Dendritic cell treated with granulocyte-macrophage colony-stimulating factor and Interleukin-4, amounts not matched to agents 40 ng/mL and 50 ng/mL, for 4 days (primary cell): ENCODE results near the gene LMF1.

Source experiments
- H3K27ac Mint-ChIP-seq: one replicate; pipeline ENCODE4 v1.8.0; 2022; ENCODE audit warnings: mild to moderate bottlenecking, mixed read lengths
- H3K27me3 Mint-ChIP-seq: one replicate; pipeline ENCODE4 v1.8.0; 2022; ENCODE audit warnings: mild to moderate bottlenecking, mixed read lengths
- H3K36me3 Mint-ChIP-seq: one replicate; pipeline ENCODE4 v1.8.0; 2022; ENCODE audit warnings: low read depth, mixed read lengths
- H3K4me1 Mint-ChIP-seq: one replicate; pipeline ENCODE4 v1.8.0; 2022; ENCODE audit warnings: low read depth, mixed read lengths
- H3K4me3 Mint-ChIP-seq: one replicate; pipeline ENCODE4 v1.8.0; 2022; ENCODE audit warnings: mild to moderate bottlenecking, moderate library complexity, mixed read lengths
- H3K9me3 Mint-ChIP-seq: one replicate; pipeline ENCODE4 v1.8.0; 2022; ENCODE audit warnings: mixed read lengths
- intact Hi-C: fragments of 100-400 bp; cut with micrococcal nuclease; formaldehyde crosslinking; loops from one replicate; pipeline ENCODE4 v1.15.0; 2022

The LMF1 gene

DNA sequence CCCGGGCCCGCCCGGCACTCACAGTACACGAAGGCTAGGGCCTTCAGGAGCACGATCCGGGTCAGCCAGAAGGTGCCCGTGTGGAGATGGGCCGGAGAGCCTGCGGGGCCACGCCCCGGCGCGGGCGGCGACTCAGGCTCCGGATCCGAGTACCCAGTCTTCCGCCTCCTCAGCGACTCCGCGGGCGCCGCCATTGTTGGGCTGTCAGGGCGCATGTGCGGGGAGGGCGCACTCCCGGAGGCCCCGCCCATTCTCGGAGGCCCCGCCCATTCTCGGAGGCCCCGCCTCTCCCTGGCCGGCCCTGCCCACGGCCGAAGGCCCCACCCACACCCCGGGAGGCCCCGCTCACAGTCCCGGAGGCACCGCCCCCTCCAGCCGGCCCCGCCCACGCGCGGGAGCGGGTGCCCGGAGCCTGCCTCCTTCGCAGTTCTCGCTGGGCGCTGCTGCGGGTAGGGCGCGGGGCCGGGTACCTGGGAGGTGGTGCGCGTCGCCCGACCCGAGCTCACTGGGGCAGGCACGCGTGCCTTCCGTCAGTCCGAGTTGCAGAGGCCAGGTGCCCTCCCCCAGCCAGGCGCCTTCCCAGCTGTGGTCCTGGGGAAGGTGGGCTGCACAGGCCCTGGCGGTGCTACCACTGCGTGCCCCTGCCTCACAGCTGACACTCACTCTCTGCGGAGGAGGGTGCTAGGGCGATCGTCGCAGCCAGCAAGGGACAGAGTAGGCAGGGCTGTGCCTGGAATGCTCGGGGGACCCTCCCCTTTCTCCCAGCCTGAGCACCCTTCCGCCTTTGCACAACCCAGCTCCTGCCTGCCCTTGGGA lies at the start of gene LMF1:
LMF1 (minus strand) TSS at position 219 of the 816 bp plus-strand sequence; CDS start at position 215, 4 bp downstream.
- peaks cover 8% of the 10 kb centered on the region for H3K9me3 Mint-ChIP-seq
- H3K27me3 Mint-ChIP-seq: peaks cover 37% of the 10 kb centered on the region
- peak within 1 kb of the TSS; percentile 74 for H3K4me3 Mint-ChIP-seq
- H3K36me3 Mint-ChIP-seq: peaks cover 23% of the 10 kb centered on the region
- peaks cover 8% of the 10 kb centered on the region for H3K4me1 Mint-ChIP-seq
- H3K27ac Mint-ChIP-seq: peak within 1 kb of the TSS; percentile 76
- intact Hi-C loops: no loop called here

DNA sequence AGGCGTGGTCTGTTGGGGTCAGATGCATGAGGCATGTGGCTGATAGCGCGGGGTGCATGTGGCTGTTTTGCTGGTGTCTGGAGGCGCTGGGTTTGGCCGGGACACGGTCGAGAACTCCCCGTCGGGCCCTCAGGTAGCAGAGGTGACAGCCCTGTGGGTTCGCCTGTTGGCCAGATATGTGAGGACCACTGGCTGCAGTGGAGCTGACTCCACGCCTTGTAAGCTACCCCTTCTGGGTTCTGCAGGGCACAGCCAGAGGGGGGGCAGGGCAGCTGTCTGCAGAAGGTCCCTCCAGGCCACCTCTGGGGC lies 49.3 kb upstream of the LMF1 start:
- Mint-ChIP-seq H3K36me3 (no peaks in the 10 kb centered on the region), H3K4me3 (no peak overlapping the region), H3K27ac (no peak overlapping the region), H3K4me1 (no peaks in the 10 kb centered on the region), H3K27me3 (no peaks in the 10 kb centered on the region), H3K9me3 (no peaks in the 10 kb centered on the region)
- intact Hi-C loops: no loop called here

DNA sequence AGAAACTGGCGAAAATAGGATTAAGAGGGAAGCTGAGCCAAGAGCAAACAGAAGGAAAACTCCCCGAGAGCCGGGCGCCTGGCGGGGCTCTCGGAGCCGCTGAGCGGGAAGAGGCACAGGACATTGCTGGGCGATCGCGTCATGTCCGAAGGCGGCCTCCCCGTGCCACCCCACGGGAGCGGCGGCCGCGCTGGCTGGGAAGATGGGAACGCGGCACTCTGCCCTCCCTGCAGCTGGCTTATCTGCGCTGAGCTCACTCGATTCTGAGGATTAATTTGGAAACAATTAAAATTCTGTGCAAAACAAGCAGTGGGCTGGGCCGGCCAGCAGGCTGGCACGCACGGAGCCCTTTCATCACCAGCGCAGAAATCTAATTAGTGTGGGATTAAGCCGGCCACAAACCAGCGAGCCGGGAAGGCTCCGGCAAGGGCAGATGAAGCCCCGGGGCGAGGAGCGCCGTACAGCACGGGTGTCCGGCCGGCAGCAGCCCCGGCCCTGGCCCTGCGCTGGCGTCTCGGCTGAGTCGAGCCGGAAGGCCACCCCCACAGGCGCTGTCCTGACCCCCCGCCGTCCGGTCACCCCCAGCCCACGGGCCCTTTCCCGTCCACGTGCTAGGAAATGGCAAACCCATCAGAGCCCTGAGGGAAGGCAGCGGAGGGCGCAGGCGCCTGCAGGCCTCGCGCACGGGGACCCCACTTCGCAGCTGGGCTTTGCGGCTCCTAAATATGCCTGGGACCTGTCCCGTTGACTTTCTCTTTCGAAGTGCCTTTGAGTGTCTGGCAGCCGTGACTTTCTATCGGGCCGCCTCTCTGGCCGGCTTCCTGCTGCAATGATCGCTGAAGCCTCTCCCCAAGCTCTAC lies 48.7 kb upstream of the LMF1 start:
- Mint-ChIP-seq H3K9me3 (no peaks in the 10 kb centered on the region), H3K36me3 (no peaks in the 10 kb centered on the region), H3K4me1 (no peaks in the 10 kb centered on the region), H3K27me3 (no peaks in the 10 kb centered on the region), H3K4me3 (no peak overlapping the region), H3K27ac (no peak overlapping the region)
- intact Hi-C loops: no loop called here

DNA sequence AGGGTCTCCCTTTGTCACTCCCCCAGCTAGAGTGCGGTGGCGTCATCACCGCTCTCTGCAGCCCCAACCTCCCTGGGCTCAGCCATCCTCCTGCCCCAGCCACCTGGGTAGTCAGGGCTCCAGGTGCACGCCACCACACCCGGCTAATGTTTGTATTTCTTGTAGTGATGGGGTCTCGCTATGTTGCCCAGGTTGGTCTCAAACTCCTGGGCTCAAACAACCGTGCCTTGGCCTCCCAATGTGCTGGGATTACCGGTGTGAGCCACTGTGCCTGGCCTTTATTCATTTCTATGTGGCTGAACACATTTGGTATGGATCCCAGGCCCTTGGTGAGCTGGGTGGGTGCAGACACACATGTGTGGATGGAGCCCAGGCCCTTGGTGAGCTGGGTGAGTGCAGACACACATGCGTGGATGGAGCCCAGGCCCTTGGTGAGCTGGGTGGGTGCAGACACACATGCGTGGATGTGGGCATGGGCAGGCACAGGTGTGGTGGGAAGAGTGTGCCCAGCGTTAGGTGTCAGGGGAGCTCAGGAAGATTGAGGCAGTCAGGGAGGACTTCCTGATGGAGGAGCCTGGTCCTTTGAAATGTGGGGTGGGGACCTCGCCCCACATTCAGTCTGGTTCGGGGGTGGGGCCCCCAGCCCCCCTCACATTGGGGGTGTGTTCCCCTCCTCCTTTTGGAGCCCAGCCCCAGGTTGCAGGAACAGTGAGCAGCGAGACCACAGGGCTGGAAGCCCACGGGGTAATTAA lies 47.8 kb upstream of the LMF1 start:
- H3K27ac Mint-ChIP-seq: no peak overlapping the region
- intact Hi-C loops: no loop called here
- H3K36me3 Mint-ChIP-seq: no peaks in the 10 kb centered on the region
- no peaks in the 10 kb centered on the region for H3K27me3 Mint-ChIP-seq
- no peaks in the 10 kb centered on the region for H3K9me3 Mint-ChIP-seq
- no peak overlapping the region for H3K4me3 Mint-ChIP-seq
- H3K4me1 Mint-ChIP-seq: no peaks in the 10 kb centered on the region

DNA sequence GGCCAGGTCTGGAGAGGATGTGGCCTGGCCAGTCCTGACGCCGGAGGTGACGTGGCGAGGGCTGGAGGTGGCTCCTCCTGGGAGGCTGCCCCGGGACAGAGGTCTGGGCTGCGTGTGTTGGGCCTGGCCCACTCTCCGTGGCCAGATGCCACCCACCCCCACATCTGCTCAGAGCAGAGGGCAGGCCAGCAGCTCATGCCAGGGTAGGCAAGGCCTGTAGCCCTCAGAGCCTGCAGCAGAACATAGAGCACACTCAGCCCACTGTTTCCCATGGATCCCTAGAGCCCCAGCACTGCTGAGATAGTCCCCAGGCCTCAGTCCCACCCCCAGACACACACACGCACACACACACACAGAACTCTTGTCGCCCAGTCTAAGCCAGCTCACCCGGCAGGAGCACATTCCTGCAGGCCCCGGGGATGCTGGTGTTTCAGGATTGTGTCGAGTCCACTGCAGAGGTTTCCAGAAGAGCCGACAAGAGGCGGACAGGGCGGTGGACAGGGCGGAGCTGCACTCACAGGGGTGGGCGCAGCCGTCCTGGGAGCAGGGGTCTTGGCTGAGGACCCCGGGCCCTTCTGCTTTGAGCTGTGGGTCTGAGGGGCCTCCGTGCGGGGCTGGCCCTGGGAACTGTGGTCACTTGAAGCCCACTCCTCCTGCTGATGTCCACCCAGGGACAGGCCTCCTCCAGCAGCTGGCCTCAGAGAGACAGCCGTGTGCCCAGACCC lies 44.1 kb upstream of the LMF1 start:
- Mint-ChIP-seq H3K27me3 (peaks cover 9% of the 10 kb centered on the region), H3K27ac (no peak overlapping the region), H3K4me3 (no peak overlapping the region), H3K36me3 (no peaks in the 10 kb centered on the region), H3K4me1 (no peaks in the 10 kb centered on the region), H3K9me3 (no peaks in the 10 kb centered on the region)
- intact Hi-C loops: no loop called here

DNA sequence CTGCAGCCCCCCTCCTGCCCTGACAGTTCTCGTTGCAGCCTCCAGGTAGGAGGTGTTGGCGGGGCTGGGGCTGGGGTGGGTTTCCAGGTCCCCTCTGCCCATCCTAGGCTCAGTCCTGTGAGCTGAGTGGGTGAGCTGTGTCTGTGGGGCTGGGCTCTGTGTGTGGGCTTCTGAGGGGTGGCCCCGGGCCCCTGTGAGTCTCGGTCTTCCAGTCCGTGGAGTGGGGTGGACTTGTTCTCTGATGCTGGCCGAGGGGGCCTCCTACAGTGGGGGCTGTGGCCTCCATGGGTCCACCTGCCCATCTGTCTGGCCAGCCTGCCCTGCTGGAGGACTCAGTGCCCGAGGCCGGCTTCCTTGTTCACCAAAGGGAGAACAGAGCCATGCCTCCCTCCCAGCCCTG lies 43.4 kb upstream of the LMF1 start:
- Mint-ChIP-seq H3K4me3 (no peak overlapping the region), H3K9me3 (no peaks in the 10 kb centered on the region), H3K27me3 (peaks cover 16% of the 10 kb centered on the region), H3K27ac (no peak overlapping the region), H3K36me3 (no peaks in the 10 kb centered on the region), H3K4me1 (no peaks in the 10 kb centered on the region)
- intact Hi-C loops: no loop called here

DNA sequence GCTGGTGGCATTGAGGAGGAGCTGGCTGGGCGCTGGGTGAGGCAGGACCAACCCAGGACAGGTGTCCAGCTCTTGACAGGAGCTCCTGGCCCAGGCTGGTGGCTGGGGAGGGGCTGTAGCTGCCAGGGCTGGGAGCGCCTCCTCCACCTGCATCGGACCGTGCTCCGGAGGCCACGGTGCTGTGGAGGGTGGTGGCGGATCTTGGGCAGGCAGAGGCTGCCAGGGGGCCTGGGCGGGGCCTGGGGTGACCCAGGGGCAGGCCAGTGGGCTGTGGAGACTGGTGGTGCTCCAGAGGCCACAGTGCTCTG lies 42.8 kb upstream of the LMF1 start:
- Mint-ChIP-seq H3K4me3 (no peak overlapping the region), H3K4me1 (no peaks in the 10 kb centered on the region), H3K36me3 (no peaks in the 10 kb centered on the region), H3K27ac (no peak overlapping the region), H3K9me3 (no peaks in the 10 kb centered on the region), H3K27me3 (peaks cover 20% of the 10 kb centered on the region)
- intact Hi-C loops: no loop called here

DNA sequence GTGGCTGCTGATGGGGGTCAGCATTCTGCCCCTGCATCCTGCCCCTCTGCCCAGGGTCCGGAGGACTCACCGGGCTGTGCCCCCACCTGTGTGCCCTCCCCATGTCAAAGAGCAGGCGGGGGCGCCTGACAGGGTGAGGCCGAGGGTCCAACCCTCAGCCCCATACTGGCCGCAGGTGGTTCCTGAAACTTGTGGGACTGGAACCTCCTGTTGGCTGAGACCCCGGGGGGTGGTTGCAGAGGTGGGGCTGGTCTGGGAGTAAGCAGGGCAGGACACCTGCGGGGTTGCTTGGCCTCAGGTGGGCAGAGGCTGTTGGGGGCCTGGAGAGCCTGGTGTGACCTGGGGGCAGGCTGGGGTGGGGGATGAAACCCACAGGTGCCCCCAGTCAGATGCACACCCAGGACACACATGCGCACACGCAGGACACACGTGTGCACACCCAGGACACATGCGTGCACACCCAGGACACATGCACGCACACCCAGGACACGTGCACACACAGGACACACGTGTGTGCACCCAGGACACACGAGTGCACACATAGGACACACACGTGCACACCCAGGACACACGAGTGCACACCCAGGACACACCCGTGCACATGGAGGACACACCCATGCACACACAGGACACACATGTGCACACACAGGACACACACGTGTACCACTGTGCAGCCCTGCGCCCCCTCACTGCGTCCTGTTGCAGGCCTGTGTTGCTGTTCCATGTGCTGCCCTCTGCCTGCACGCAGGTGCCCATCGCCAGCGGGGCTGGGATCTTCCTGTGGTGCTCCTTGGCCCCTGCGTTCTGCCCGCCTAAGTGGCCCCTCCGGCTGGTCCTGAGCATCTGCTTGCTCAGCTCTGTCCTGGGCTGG lies 42.2 kb upstream of the LMF1 start:
- Mint-ChIP-seq H3K27ac (no peak overlapping the region), H3K27me3 (peaks cover 21% of the 10 kb centered on the region), H3K4me3 (no peak overlapping the region), H3K36me3 (no peaks in the 10 kb centered on the region), H3K4me1 (no peaks in the 10 kb centered on the region), H3K9me3 (no peaks in the 10 kb centered on the region)
- intact Hi-C loops: no loop called here

DNA sequence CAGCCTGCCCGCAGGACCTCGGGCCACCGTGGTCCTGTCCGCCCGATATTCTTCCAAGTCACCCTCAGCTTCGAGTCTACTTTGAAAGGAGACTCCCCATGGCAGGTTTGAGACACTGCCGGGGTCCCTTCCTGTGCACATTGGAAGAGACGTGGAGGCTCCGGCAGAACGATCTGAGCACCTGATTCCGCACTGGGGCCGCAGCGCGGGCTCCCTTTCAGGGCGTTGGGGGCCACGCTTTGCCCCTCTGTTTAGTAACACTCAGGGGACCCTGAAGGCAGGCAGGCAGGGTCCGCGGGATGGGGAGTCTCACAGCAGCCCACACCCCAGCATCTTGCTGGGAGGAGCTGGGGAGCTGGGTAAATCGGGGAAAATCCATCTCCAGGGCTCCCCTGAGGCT lies 41.4 kb upstream of the LMF1 start:
- intact Hi-C loops: no loop called here
- peaks cover 21% of the 10 kb centered on the region for H3K27me3 Mint-ChIP-seq
- H3K27ac Mint-ChIP-seq: no peak overlapping the region
- H3K36me3 Mint-ChIP-seq: no peaks in the 10 kb centered on the region
- no peaks in the 10 kb centered on the region for H3K9me3 Mint-ChIP-seq
- H3K4me3 Mint-ChIP-seq: no peak overlapping the region
- H3K4me1 Mint-ChIP-seq: no peaks in the 10 kb centered on the region

DNA sequence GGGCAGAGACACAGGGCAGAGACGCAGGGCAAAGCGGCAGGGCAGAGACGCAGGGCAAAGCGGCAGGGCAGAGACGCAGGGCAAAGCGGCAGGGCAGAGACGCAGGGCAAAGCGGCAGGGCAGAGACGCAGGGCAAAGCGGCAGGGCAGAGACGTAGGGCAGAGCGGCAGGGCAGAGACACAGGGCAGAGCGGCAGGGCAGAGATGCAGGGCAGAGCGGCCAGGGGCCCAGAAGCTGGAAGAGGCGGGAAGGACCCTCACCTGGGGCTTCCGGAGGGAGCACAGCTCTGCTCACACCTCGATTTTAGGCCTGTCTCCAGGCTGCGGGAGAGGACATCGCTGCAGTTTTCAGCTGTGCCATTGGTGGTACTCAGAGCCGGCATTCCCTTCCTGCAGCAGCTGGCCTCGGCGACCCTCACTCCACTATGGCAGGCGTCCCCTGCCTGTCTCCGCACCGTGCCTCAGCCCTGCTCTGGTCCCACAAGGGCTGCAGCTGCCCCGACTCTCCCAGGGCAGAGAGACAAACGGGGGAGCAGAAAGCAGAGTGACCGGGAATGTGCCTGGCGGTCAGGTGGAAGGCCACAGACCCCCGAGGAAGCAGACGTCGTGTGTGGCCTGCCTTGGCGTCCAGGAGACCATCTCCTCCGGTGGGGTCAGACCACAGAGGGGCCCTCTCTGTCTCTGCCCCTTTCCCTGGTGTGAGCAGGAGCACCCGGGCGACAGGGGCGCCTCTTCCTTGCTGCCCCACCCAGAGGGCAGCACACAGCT lies 40.7 kb upstream of the LMF1 start:
- Mint-ChIP-seq H3K4me3 (no peak overlapping the region), H3K27me3 (peaks cover 21% of the 10 kb centered on the region), H3K36me3 (no peaks in the 10 kb centered on the region), H3K9me3 (no peaks in the 10 kb centered on the region), H3K4me1 (no peaks in the 10 kb centered on the region), H3K27ac (no peak overlapping the region)
- intact Hi-C loops: no loop called here

DNA sequence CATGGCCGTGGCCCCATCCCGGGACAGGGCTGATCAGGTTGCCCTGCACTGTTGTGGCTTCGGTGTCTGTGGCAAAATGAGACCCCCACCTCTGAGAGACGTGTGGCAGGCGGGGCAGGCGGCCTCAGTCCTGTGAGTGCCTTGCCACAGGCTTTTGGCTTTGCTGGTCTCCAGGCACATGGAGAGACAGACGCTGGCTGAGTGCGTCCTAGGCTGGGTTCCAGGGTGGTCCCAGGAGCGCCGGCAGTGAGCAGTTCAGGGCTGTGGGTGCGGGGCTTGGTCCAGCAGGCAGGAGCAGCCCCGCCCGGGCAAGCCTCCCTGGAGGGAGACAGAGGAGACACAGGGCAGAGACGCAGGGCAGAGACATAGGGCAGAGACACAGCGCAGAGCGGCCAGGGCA lies 40.0 kb upstream of the LMF1 start:
- no peak overlapping the region for H3K4me3 Mint-ChIP-seq
- H3K27me3 Mint-ChIP-seq: peaks cover 21% of the 10 kb centered on the region
- H3K9me3 Mint-ChIP-seq: no peaks in the 10 kb centered on the region
- no peaks in the 10 kb centered on the region for H3K36me3 Mint-ChIP-seq
- no peaks in the 10 kb centered on the region for H3K4me1 Mint-ChIP-seq
- intact Hi-C loops: no loop called here
- H3K27ac Mint-ChIP-seq: no peak overlapping the region

DNA sequence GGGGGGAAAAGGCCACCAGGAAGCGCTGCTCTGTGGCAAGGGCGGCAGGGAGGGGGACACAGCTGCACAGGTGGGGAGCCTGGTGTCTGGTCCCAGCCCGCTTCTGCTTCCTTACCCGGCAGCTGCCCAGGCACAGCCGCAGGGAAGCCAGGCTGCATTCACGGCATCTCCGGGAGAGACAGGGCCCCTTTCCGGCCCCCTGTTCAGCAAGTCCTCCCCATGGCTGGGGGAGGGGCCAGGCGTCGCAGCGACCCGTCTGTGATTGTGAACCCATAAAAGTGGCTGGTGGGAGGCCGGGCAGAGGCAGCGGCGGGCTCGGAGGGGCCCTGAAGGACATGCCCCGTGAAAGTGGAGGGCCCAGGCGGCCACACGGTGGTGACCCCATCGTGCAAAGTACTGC lies 39.5 kb upstream of the LMF1 start:
- Mint-ChIP-seq H3K27me3 (peaks cover 21% of the 10 kb centered on the region), H3K9me3 (no peaks in the 10 kb centered on the region), H3K36me3 (no peaks in the 10 kb centered on the region), H3K4me1 (no peaks in the 10 kb centered on the region), H3K4me3 (no peak overlapping the region), H3K27ac (no peak overlapping the region)
- intact Hi-C loops: no loop called here
